Colon (tissue), 2 donors: Measurements from ENCODE around the gene ESAM.

Experiments
- FAIRE-seq: peaks from 2 replicates; lab custom pipeline; 2012; peaks lifted over from hg19 to GRCh38; lab: Jason Lieb, UNC
- donor health status: control.
- donor health status: control.

ESAM gene

GRCh38 chr11:124732230-124732629, 29.9 kb downstream of the ESAM start:
- FAIRE-seq: no peak

DNA sequence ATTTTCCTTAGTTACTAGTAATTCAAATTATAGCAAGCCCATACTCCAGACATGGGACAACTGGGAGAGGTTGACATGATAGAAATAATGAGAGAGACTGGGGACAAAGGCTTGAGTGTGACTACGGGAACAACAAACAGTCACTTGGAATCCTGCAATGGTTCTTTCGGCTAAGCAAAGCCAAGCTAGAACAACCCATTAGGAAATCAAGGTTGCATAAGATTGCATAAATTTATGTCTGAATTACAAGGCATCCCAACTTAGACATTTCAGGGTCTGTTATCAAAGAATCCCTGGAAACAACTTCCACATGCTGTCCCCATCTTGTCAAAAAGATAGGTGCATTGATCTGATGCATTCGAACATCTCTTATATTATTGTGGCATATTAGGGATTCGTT, 32.5 kb downstream of the ESAM start:
- no peak for FAIRE-seq

DNA sequence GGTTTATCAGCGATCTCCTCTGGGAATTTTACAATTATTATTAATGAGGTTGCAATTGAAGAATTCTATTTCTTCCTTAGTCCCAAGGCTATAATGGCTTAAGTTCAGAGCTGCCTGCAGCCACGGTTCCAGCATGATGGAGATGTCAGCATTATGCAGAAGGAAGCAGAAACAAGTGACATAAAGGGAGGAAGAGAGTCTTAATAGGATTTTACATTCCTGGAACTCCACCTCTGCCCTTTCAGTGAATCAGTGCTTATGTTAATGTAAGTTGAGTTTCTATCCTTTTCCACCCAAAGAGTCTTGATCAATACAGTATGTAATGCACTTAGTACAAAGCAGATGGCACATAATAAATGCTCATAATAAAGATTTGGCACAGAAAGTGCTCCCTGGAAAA, 34.0 kb downstream of the ESAM start:
- no peak for FAIRE-seq

- no peak for FAIRE-seq
Measured at GRCh38 chr11:124727474-124727873, 34.6 kb downstream of the ESAM start.

DNA sequence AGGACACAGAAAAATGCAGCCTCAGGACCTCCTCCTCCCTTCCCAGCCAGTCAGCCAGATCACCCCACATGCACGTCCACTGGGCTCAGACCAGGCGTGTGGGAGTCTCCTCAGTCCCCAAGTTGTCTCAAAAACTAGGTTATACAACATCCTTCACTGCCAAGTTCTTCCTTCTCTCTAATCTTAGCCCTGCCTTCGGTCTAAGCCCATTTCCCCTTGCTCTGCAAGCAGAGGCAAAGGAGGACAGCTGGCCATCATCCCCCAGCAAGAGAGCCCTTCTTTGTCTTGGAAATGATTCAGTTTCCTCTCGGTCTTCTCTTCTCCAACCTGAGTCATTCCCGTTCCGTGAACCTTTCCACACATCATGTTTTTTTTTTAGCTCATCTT, 36.4 kb downstream of the ESAM start:
- no peak for FAIRE-seq

DNA sequence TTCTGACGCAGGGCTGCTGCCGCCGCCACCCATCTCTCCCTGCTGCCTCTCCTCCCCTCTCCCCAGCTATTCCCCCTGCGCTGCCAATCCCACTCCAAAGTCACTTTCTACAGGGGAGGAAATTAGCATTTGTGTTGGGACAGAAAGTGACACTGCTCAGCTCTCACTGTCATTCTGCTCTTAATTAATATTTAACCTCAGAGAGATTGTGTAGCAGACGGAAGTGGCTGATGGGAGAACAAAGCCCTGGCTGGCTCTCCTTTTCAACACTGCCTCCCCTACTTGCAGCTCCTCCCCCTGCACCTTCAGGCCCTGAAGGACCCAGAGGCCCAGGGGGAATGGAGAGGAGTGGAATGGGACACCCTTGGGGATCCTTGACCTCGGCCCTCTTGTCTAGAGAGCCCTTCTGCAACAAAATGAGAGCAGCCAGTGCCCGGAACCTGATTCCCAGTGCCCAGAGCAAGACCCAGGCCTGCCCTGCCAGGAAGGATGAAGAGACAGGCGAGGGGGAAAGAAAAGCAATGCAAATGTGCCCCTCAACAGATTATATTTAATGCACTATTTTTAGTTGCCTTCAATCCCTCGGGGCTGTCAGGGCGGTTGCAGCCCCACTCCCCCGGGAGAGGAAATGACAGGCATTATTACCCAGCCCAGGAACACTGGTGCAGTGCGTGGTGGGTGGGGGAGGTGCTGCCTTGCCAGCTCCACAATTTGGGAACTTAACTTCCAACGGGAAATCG, 36.9 kb downstream of the ESAM start:
- FAIRE-seq: no peak

GRCh38 chr11:124722176-124722575, 39.9 kb downstream of the ESAM start:
- FAIRE-seq: no peak

DNA sequence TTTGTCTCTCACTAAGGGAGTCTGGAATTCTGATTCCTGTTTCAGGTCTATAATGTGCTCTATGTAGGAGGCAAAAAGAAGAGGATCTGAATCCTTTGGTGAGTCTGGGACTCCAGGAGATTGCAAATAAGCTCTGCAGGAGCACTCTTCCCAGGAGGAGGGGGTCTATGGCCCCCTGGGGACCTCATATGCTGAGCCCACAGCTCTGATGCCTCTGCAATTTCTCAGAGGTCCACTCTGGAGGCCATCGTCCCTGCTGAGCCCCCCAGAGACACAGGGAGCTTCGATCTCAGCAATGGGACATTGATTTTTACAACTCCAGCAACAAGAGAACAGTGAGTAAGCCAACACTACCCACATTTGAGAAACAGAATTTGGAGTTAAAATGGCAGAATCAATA, 42.6 kb downstream of the ESAM start:
- FAIRE-seq: no peak

DNA sequence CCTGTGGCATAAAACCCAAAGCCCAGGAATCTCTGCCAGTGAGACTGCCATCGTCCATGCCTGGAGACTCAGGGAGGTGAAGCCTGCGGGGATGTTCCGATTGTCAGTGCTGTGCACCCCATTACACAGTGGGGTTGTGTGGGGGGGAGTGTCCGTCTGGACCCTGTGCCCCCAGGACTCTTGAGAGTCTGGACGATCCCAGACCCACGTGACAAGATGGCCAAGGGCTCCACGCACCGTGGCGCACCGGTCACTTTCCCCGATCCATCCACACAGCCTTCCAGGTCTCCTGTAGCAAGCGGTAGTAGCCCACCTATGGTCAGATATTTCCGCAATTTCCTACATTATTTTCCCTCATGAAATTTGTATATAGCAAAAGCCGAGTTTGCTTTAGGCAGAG, 43.3 kb downstream of the ESAM start:
- no peak for FAIRE-seq

- FAIRE-seq: no peak
Measured at GRCh38 chr11:124717786-124718651, 44.1 kb downstream of the ESAM start.

DNA sequence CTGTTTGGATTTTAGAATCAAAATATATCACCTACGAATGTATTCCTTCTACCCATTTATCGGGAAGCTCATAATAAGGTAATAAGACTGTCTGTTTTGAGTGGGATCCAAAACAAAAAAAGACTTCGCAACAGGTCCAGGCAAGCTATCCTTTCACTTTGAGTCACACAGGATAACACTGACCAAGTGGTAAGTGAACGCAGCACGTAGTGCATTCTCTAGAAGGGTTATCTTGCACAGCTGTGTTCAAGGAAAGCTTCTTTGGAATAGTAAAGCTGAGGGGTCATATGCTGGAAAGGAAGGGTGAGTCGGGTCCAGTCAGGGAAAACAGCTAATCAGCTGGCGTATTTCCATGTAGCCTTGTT, 44.7 kb downstream of the ESAM start:
- no peak for FAIRE-seq

GRCh38 chr11:124716591-124716990, 45.5 kb downstream of the ESAM start:
- no peak for FAIRE-seq

DNA sequence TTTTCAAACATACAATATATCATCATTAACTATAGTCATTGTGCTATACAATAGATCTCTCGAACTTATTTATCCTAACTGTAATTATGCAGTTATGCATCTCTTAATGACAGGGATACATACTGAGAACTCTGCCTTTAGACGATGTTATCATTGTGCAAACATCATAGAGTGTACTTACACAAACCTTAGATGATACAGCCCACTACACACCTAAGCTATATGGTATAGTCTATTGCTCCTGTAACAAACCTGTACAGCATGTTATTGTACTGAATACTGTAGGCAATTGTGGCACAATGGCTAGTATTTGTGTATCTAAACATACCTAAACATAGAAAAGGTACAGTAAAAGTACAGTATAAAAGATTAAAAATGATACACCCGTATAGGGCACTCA, 49.7 kb downstream of the ESAM start:
- FAIRE-seq: peak; percentile 33

- FAIRE-seq: no peak
Measured at GRCh38 chr11:124707829-124708228, 54.3 kb downstream of the ESAM start.
